GM23338 (cell line): ENCODE data around the gene TEX26. TPM values are rescaled to one million over a fixed set of nuclear protein-coding genes. Genes with fewer than 3 reads are reported as not detected.

Experiments used
- ATAC-seq: fragments of 200-7000 bp; cut with Tn5 transposase; 3 replicates; pipeline ENCODE4 v1.9.1; 2020
- DNase-seq: peaks from one replicate; pipeline ENCODE4 v3.0.0-alpha.2; 2015; ENCODE audit warnings: low spot score
- H2AFZ ChIP-seq: fragments of 200-600 bp; sonication (generic); 2 replicates; pipeline ENCODE4 v1.8.0; 2016; ENCODE audit warnings: antibody characterized with exemption, mild to moderate bottlenecking, moderate library complexity
- H3F3A ChIP-seq: fragments of 200-600 bp; sonication (generic); replicated peaks from 2 replicates; pipeline ENCODE4 v1.8.0; 2017; ENCODE audit warnings: antibody characterized with exemption, mixed run types, low read depth
- H3K27ac ChIP-seq: fragments of 200-600 bp; sonication (generic); 2 replicates; pipeline ENCODE4 v1.6.1; 2016; ENCODE audit warnings: low read depth
- H3K27me3 ChIP-seq: fragments of 200-600 bp; sonication (generic); 2 replicates; pipeline ENCODE4 v1.8.0; 2016; ENCODE audit warnings: mild to moderate bottlenecking, mixed run types, moderate library complexity; ENCODE audit not compliant: insufficient read depth
- H3K36me3 ChIP-seq: fragments of 200-600 bp; sonication (generic); 2 replicates; pipeline ENCODE4 v1.8.0; 2016; ENCODE audit warnings: mild to moderate bottlenecking; ENCODE audit not compliant: insufficient read depth
- H3K4me1 ChIP-seq: fragments of 200-600 bp; sonication (generic); 2 replicates; pipeline ENCODE4 v1.8.0; 2016; ENCODE audit warnings: mild to moderate bottlenecking, moderate library complexity; ENCODE audit not compliant: insufficient read depth
- H3K4me2 ChIP-seq: fragments of 200-600 bp; sonication (generic); 2 replicates; pipeline ENCODE4 v1.7.1; 2017; ENCODE audit warnings: mixed run types
- H3K4me3 ChIP-seq: fragments of 200-600 bp; sonication (generic); 2 replicates; pipeline ENCODE4 v1.6.1; 2016; ENCODE audit warnings: mixed run types
- H3K79me2 ChIP-seq: fragments of 200-600 bp; sonication (generic); replicated peaks from 2 replicates; pipeline ENCODE4 v1.8.0; 2017; ENCODE audit warnings: mild to moderate bottlenecking; ENCODE audit not compliant: insufficient read depth
- H3K9me2 ChIP-seq: fragments of 200-600 bp; sonication (generic); 2 replicates; pipeline ENCODE4 v1.8.0; 2017; ENCODE audit not compliant: insufficient read depth
- H4K20me1 ChIP-seq: fragments of 200-600 bp; sonication (generic); replicated peaks from 2 replicates; pipeline ENCODE4 v1.8.0; 2017; ENCODE audit warnings: mild to moderate bottlenecking; ENCODE audit not compliant: insufficient read depth
- H3K27ac Mint-ChIP-seq: 2 replicates; pipeline ENCODE4 v1.8.0; 2020; ENCODE audit warnings: inconsistent platforms, mild to moderate bottlenecking, moderate library complexity, mixed read lengths
- H3K27me3 Mint-ChIP-seq: 3 replicates; pipeline ENCODE4 v1.8.0; 2022; ENCODE audit warnings: low read depth, mild to moderate bottlenecking, moderate library complexity, mixed read lengths, inconsistent platforms; ENCODE audit not compliant: insufficient read depth, poor library complexity
- H3K36me3 Mint-ChIP-seq: 3 replicates; pipeline ENCODE4 v1.8.0; 2021; ENCODE audit warnings: low read depth, mild to moderate bottlenecking, inconsistent platforms, moderate library complexity, mixed read lengths
- H3K4me1 Mint-ChIP-seq: 3 replicates; pipeline ENCODE4 v1.8.0; 2020; ENCODE audit warnings: mild to moderate bottlenecking, inconsistent platforms, mixed read lengths
- H3K4me3 Mint-ChIP-seq: 3 replicates; pipeline ENCODE4 v1.8.0; 2021; ENCODE audit warnings: moderate library complexity, mild to moderate bottlenecking, inconsistent platforms, mixed read lengths
- H3K9me3 Mint-ChIP-seq: 3 replicates; pipeline ENCODE4 v1.8.0; 2020; ENCODE audit warnings: moderate library complexity, mild to moderate bottlenecking, inconsistent platforms, mixed read lengths
- CREB1 ChIP-seq: fragments of 250-450 bp; sonication (Bioruptor Pico); IDR thresholded peaks from 2 replicates; pipeline ENCODE4 v1.5.0; 2020; ENCODE audit warnings: low read depth, mild to moderate bottlenecking, moderate library complexity
- CTCF ChIP-seq, 2 experiments: fragments of 200-600 bp in 1 of 2; sonication (generic) in 1 of 2; conservative IDR thresholded peaks; 2 replicates each; pipeline versions ENCODE4 v1.5.1 to v1.6.1; 2016 to 2017; ENCODE audit warnings: antibody characterized with exemption in 2 of 2, low read depth in 2 of 2, mild to moderate bottlenecking in 2 of 2, moderate library complexity in 1 of 2
- ETS1 ChIP-seq: IDR thresholded peaks from 2 replicates; pipeline ENCODE4 v1.6.1; 2016; ENCODE audit warnings: antibody characterized with exemption
- EZH2 ChIP-seq: fragments of 200-600 bp; sonication (generic); IDR thresholded peaks from one replicate; pipeline ENCODE4 v1.8.0; 2017; ENCODE audit warnings: antibody characterized with exemption, mild to moderate bottlenecking, low read depth; ENCODE audit not compliant: unreplicated experiment
- EZH2phosphoT487 ChIP-seq: fragments of 200-600 bp; sonication (generic); IDR thresholded peaks from one replicate; pipeline ENCODE4 v1.8.1; 2018; ENCODE audit warnings: antibody characterized with exemption; ENCODE audit not compliant: unreplicated experiment
- JUNB ChIP-seq: IDR thresholded peaks from one replicate; pipeline ENCODE4 v1.6.1; 2016; ENCODE audit warnings: antibody characterized with exemption; ENCODE audit not compliant: unreplicated experiment
- NANOG ChIP-seq: IDR thresholded peaks from 2 replicates; pipeline ENCODE4 v1.6.1; 2016; ENCODE audit warnings: antibody characterized with exemption, borderline replicate concordance
- POLR2AphosphoS5 ChIP-seq: IDR thresholded peaks from 2 replicates; pipeline ENCODE4 v1.6.1; 2016; ENCODE audit warnings: antibody characterized with exemption, low read depth
- REST ChIP-seq: IDR thresholded peaks from one replicate; pipeline ENCODE4 v1.6.1; 2018; ENCODE audit warnings: antibody characterized with exemption; ENCODE audit not compliant: unreplicated experiment
- STAT1 ChIP-seq: IDR thresholded peaks from one replicate; pipeline ENCODE4 v1.6.1; 2016; ENCODE audit warnings: antibody characterized with exemption; ENCODE audit not compliant: unreplicated experiment
- ZNF114 ChIP-seq: fragments of 250-450 bp; sonication (Bioruptor Pico); IDR thresholded peaks from 2 replicates; pipeline ENCODE4 v1.5.0; 2020; ENCODE audit warnings: mild to moderate bottlenecking, moderate library complexity
- ZNF331 ChIP-seq: fragments of 250-450 bp; sonication (Bioruptor Pico); IDR thresholded peaks from 2 replicates; pipeline ENCODE4 v1.5.0; 2020; ENCODE audit warnings: low read depth, mild to moderate bottlenecking, moderate library complexity
- ZNF462 ChIP-seq: fragments of 250-450 bp; sonication (Bioruptor Pico); IDR thresholded peaks from 2 replicates; pipeline ENCODE4 v1.5.0; 2020; ENCODE audit warnings: mild to moderate bottlenecking, moderate library complexity
- polyA plus RNA-seq: library from polyadenylated mRNA; unstranded; fragments of >200 nt; fragmentation: Nextera tagmentation; extraction: Ambion mirVana; gene quantifications from 2 replicates; pipeline ENCODE4 v1.2.1, GENCODE V29; 2016
- total RNA-seq: library from RNA; depleted of rRNA; stranded (reverse); fragments of >200 nt; shearing (Covaris generic); gene quantifications from 2 replicates; pipeline ENCODE4 v1.2.3, GENCODE V29; 2014

TEX26 gene
- total and polyA plus RNA-seq, 2 experiments from 2014 or later = not detected

GRCh38 chr13:31015199-31015598, 82.7 kb downstream of the TEX26 start:
- H3K4me2 ChIP-seq = no peak overlapping the region
- no peaks in the 10 kb centered on the region for H3F3A ChIP-seq
- H3K4me3 ChIP-seq = no peak overlapping the region
- H3K4me1 ChIP-seq = peaks cover 27% of the 10 kb centered on the region
- no peaks in the 10 kb centered on the region for H3K36me3 ChIP-seq
- TF ChIP-seq CTCF (conservative IDR thresholded peaks at IDR 0.05; ENCODE audit: low read depth in 2 of 2) = no peak
- no peak for TF ChIP-seq NANOG
- TF ChIP-seq ETS1 = no peak
- TF ChIP-seq ZNF462 (CRISPR knock-in tag) = no peak
- TF ChIP-seq JUNB = no peak
- no peak for TF ChIP-seq EZH2
- no peak for TF ChIP-seq EZH2phosphoT487
- TF ChIP-seq POLR2AphosphoS5 = no peak
- TF ChIP-seq CREB1 (CRISPR knock-in tag) = no peak
- TF ChIP-seq ZNF114 (CRISPR knock-in tag) = no peak
- no peak for TF ChIP-seq REST
- no peak for TF ChIP-seq STAT1
- no peak for TF ChIP-seq ZNF331 (CRISPR knock-in tag)
- H3K79me2 ChIP-seq = no peaks in the 10 kb centered on the region
- no peaks in the 10 kb centered on the region for H3K9me2 ChIP-seq
- H3K27me3 ChIP-seq = no peaks in the 10 kb centered on the region
- H3K27ac Mint-ChIP-seq = no peak overlapping the region
- H3K27ac ChIP-seq = no peak overlapping the region
- ATAC-seq = no peak
- H3K36me3 Mint-ChIP-seq = no peaks in the 10 kb centered on the region
- H2AFZ ChIP-seq = no peak overlapping the region
- H3K9me3 Mint-ChIP-seq = no peaks in the 10 kb centered on the region
- DNase-seq = no peak
- peaks cover 25% of the 10 kb centered on the region for H3K4me1 Mint-ChIP-seq
- H4K20me1 ChIP-seq = no peaks in the 10 kb centered on the region
- no peak overlapping the region for H3K4me3 Mint-ChIP-seq
- peaks cover 4% of the 10 kb centered on the region for H3K27me3 Mint-ChIP-seq
